GM20000 (cell line): Measurements from ENCODE around the gene NUP93.

Experiments
- DNase-seq: peaks from one replicate; pipeline ENCODE4 v3.0.0; 2012; ENCODE audit warnings: low spot score
- TF ChIP-seq, protein P1 (sequence below): IDR thresholded peaks from 2 replicates; pipeline ENCODE4 v1.5.1; 2012; ENCODE audit warnings: mild to moderate bottlenecking, control low read depth; ENCODE audit errors: extremely low read depth, missing control alignments

Gene NUP93

GRCh38 chr16:56700195-56700594 is 29.7 kb upstream of the NUP93 start:
- TF ChIP-seq, protein P1, sequence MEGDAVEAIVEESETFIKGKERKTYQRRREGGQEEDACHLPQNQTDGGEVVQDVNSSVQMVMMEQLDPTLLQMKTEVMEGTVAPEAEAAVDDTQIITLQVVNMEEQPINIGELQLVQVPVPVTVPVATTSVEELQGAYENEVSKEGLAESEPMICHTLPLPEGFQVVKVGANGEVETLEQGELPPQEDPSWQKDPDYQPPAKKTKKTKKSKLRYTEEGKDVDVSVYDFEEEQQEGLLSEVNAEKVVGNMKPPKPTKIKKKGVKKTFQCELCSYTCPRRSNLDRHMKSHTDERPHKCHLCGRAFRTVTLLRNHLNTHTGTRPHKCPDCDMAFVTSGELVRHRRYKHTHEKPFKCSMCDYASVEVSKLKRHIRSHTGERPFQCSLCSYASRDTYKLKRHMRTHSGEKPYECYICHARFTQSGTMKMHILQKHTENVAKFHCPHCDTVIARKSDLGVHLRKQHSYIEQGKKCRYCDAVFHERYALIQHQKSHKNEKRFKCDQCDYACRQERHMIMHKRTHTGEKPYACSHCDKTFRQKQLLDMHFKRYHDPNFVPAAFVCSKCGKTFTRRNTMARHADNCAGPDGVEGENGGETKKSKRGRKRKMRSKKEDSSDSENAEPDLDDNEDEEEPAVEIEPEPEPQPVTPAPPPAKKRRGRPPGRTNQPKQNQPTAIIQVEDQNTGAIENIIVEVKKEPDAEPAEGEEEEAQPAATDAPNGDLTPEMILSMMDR, result no peak
- no peak for DNase-seq

DNA sequence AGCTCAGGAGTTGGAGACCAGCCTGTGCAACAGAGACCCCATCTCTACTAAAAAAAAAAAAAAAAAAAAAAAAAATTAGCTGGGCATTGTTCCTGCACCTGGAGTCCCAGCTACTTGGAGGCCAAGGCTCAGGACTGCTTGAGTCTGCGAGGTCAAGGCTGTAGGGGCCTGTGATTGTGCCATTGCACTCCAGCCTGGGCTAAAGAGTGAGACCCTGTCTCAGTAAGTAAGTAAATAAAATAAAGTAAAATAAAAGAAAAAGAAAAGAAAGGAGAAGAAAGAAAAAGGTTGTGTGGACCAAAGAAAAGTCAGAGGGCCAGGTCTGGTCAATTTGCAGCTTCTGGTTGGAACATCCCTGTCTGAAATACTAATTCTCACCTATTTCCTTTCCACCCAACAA is 29.3 kb upstream of the NUP93 start:
- TF ChIP-seq, protein P1, result no peak
- DNase-seq, result no peak

DNA sequence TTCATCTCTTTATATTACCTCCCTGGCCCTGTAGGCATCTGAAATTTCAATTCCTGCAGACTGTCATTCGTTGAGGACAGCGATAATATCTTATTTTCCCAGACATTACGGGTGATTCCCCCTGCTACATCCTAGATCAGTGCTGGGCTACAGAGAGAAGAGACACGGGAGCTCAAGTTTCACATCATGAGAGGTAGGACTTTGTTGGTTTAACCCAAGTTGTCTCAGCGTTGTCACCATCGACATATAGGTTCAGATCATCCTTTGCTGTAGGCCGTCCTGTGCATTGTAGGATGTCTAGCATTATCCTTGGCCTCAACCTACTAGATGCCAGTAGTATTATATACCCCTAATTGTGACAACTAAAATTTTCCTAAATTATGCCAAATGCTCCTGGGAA is 28.4 kb upstream of the NUP93 start:
- TF ChIP-seq, protein P1, result no peak
- DNase-seq, result no peak

DNA sequence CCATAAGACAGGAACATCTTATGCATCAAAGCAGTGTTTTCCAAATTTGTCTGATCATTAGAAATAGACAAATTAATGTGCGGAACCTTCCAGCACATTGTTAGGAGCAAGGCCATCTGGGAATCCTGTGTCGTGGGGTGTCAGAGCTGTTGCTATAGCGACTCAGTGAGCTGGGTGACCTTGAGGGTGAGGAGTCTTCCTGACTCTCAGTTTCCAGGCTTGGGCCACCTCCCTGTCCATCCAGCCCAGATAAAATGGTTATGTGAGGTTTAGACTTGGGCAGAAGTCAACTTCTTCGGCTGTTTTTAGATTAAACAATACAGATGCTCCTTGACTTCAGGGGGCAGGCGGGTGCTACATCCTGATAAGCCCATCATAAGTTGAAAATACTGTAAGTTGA is 27.1 kb upstream of the NUP93 start:
- TF ChIP-seq, protein P1, result no peak
- no peak for DNase-seq

DNA sequence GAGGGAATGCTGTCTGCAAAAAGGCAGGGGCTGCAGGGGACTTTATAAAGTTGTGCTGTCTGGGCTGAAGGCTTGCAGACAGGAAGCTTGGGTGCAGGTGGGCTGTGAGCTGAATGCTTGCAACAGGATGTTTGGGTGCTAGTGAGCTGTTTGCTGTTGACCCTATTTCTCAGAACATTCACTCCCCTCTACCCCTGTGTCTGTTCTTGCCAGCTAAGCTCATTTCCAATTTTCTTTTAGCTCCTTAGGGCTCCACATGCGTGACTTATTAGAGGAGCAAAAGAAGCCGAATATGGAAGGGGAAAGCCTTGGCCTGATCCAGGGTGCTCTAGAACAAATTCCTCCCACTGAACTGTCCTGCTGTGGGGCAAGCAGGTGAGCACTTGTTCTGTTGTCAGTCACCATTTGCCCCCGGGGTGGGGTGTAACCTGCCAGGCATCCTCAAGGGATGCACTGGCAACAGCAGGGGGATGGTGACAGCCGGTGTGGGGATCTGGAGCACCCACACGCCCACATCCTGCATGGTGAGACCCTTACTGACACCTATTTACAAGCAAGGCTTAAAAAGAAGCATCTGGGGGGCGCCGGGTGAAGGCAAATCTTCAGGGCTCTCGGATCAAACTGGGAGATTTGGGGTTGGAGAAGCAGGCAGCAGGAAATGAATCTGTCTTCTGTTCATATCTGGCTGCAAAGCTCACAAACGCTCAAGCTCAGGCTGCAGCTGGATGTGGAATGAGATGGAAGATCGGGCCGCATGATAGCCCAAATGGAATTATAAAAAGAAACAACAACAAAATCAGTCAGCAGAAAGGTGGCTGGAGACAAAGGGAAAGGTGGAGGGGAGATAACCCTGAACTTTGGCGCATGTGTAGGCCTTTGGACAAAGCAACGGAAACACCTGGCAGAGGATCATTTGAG is 21.1 kb upstream of the NUP93 start:
- no peak for DNase-seq
- TF ChIP-seq, protein P1, result no peak

DNA sequence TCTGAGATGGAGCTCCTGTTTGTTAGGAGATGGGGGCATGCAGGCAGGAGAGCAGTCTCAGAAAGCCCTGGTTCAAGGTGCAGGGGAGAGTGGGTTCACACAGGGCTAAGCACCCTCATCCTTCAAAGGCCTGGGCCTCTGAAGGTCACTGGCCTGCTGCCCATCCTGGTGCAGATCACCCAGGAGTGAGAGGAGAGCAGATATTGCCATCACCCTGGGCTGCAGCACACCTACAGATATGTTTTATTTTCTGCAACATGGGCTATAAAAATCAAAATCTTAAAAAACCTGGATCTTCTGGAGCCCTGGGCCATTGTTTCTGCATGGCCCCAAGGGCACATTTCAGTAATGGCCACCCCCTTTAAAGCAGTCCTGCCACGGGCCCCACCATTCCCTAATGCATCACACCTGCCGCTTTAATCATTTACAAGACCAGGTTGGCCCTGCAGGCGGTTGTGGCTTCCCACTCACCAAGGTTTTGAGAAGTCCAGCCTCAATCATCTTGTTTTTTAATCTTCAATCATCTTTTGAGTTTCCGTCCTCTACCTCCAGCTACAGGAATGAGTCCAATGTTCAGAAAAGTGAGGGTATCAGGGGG is 20.4 kb upstream of the NUP93 start:
- DNase-seq, result no peak
- TF ChIP-seq, protein P1, result no peak

DNA sequence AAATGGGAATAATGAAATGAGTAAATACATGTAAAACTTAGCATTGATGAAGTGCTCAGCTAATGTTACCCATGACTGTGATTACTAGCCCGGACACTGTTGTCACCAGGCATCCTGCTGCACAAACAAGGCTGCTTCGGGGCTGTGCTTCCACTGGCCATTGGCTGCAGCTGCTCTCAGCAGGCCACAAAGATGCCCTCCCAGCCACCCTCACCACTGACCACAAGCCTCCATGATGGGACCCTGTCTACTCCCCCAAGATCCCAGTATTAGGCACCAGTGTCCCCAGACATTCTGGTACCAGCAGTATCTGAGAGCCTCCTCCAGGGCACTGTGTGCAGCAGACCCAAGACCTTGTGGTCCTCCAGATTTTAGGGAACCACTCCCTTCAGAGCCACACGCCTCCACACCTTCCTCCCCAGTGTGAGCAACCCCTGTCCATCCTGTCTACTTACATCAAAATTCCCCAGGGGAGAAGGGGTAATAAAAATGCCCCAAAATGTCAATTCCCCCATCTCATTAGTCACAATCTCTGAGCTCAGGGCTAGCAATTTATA is 19.7 kb upstream of the NUP93 start:
- TF ChIP-seq, protein P1, result no peak
- DNase-seq, result no peak
